Liver (tissue), 9 donors: Measurements from ENCODE around the gene TTC38. TPM values are rescaled to one million over a fixed set of nuclear protein-coding genes. Genes with fewer than 3 reads are reported as not detected.

Experiments used
- DNase-seq: peaks from one replicate; pipeline ENCODE4 v3.0.0-alpha.2; 2017; ENCODE audit warnings: low spot score
- H3K27ac ChIP-seq, 2 donors: one replicate each; pipeline ENCODE4 v1.7.0; 2013; ENCODE audit warnings: inconsistent platforms in 2 of 2, low read length in 2 of 2, control low read depth in 1 of 2, low read depth in 1 of 2, mild to moderate bottlenecking in 1 of 2
- H3K27me3 ChIP-seq, 4 donors: one replicate each; pipeline versions ENCODE4 v1.6.1 to v1.7.0; 2013; ENCODE audit warnings: low read length in 3 of 4, inconsistent platforms in 1 of 4, mild to moderate bottlenecking in 1 of 4, moderate library complexity in 1 of 4; ENCODE audit not compliant: control insufficient read depth in 4 of 4, insufficient read depth in 4 of 4
- H3K36me3 ChIP-seq, 4 donors: one replicate each; pipeline versions ENCODE4 v1.6.1 to v1.7.0; 2013; ENCODE audit warnings: low read length in 3 of 4, mild to moderate bottlenecking in 3 of 4, low read depth in 1 of 4, moderate library complexity in 1 of 4; ENCODE audit not compliant: control insufficient read depth in 4 of 4, insufficient read depth in 3 of 4
- H3K4me1 ChIP-seq, 4 donors: one replicate each; pipeline versions ENCODE4 v1.6.1 to v1.7.0; 2013; ENCODE audit warnings: low read length in 3 of 4, mild to moderate bottlenecking in 3 of 4, moderate library complexity in 1 of 4; ENCODE audit not compliant: control insufficient read depth in 4 of 4, insufficient read depth in 4 of 4
- H3K4me3 ChIP-seq, 3 donors: one replicate each; pipeline versions ENCODE4 v1.6.1 to v1.7.0; 2013; ENCODE audit warnings: low read length in 3 of 3, control low read depth in 1 of 3, low read depth in 1 of 3, mild to moderate bottlenecking in 1 of 3
- H3K9ac ChIP-seq, 2 donors: one replicate each; pipeline ENCODE4 v1.7.0; 2013; ENCODE audit warnings: low read length in 2 of 2, mild to moderate bottlenecking in 2 of 2, moderate library complexity in 2 of 2, control low read depth in 1 of 2, low read depth in 1 of 2
- H3K9me3 ChIP-seq, 4 donors: one replicate each; pipeline versions ENCODE4 v1.6.1 to v1.7.0; 2013; ENCODE audit warnings: low read length in 3 of 4; ENCODE audit not compliant: control insufficient read depth in 4 of 4
- GABPA ChIP-seq, 2 donors: IDR thresholded peaks in 1 of 2; conservative IDR thresholded peaks in 1 of 2; 2 replicates each; pipeline ENCODE4 v1.6.1; 2016; ENCODE audit warnings: antibody characterized with exemption in 2 of 2, mild to moderate bottlenecking in 1 of 2, moderate library complexity in 1 of 2
- HNF4G ChIP-seq: IDR thresholded peaks from 2 replicates; pipeline ENCODE4 v1.6.1; 2016; ENCODE audit warnings: antibody characterized with exemption
- NR2F2 ChIP-seq: IDR thresholded peaks from 2 replicates; pipeline ENCODE4 v1.6.1; 2016; ENCODE audit warnings: antibody characterized with exemption
- RAD21 ChIP-seq, 2 donors: IDR thresholded peaks; 2 replicates each; pipeline ENCODE4 v1.6.1; 2016; ENCODE audit warnings: antibody characterized with exemption in 2 of 2, mild to moderate bottlenecking in 2 of 2
- SP1 ChIP-seq: IDR thresholded peaks from 2 replicates; pipeline ENCODE4 v1.6.1; 2018; ENCODE audit warnings: antibody characterized with exemption, mild to moderate bottlenecking
- TAF1 ChIP-seq: conservative IDR thresholded peaks from 2 replicates; pipeline ENCODE4 v1.6.1; 2016; ENCODE audit warnings: antibody characterized with exemption, mild to moderate bottlenecking
- WGBS: extraction: QIAGEN DNeasy Blood & Tissue Kit; methylation state at CpG from one replicate; pipeline ENCODE4 v1.1.7; 2013; 5-methylcytosine and 5-hydroxymethylcytosine counted together
- polyA plus RNA-seq, 2 donors: library from polyadenylated mRNA; stranded (reverse) in 1 of 2; unstranded in 1 of 2; fragments of 200-250 nt in 1 of 2; fragments of >200 nt in 1 of 2; fragmentation: Nextera tagmentation in 1 of 2; extraction: Ambion mirVana in 1 of 2; gene quantifications; one replicate each; pipeline versions ENCODE4 v1.2.1 to v1.2.3, GENCODE V29; 2013 to 2015
- total RNA-seq, 2 donors: library from RNA; depleted of rRNA; stranded (reverse); fragments of >200 nt; gene quantifications; one replicate each; pipeline ENCODE4 v1.2.3, GENCODE V29; 2014
- TF ChIP-seq, protein P1 (sequence below): IDR thresholded peaks from 2 replicates; pipeline ENCODE4 v1.6.1; 2016; ENCODE audit warnings: antibody characterized with exemption, mild to moderate bottlenecking
- TF ChIP-seq, protein P2 (sequence below): IDR thresholded peaks from 2 replicates; pipeline ENCODE4 v1.6.1; 2016; ENCODE audit warnings: antibody characterized with exemption
- TF ChIP-seq, protein P3 (sequence below): fragments of 150-350 bp; IDR thresholded peaks from 2 replicates; pipeline ENCODE4 v1.5.1; 2017; ENCODE audit warnings: improper control_type of control experiment, low read depth, low read length; ENCODE audit not compliant: missing input control
- TF ChIP-seq, protein P4 (sequence below): IDR thresholded peaks from 2 replicates; pipeline ENCODE4 v1.6.1; 2016; ENCODE audit warnings: antibody characterized with exemption
- donor health status: healthy.
- donor health status: healthy.
- donor health status: healthy.
- donor health status: healthy.
- donor health status: healthy.

The TTC38 gene
- total and polyA plus RNA-seq, 4 donors: 63.9 to 389 (median 128) TPM

DNA sequence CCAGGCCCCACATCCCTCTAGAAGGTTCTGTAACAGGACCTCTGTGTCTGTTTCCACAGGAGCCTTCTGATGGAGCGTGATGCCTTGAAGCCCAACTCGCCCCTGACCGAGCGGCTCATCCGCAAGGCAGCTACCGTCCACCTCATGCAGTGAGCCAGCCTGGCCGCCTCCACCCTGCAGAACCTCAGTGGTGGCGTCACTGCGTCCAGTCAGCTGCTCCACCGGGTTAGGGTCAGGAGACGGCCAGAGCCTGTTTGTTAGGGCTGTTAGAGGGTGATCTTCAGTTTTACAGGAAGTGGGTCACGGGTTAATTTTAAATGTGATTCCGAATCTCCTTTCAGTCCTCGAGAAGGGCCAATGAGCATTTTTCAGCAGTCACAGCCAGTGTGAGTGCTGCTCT, 24.9 kb downstream of the TTC38 start:
- Histone ChIP-seq H3K4me1 (peaks cover 7 to 31% (median 18%) of the 10 kb centered on the region in 4 donors), H3K27me3 (no peaks in the 10 kb centered on the region), H3K4me3 (no peak overlapping the region), H3K9me3 (no peaks in the 10 kb centered on the region), H3K36me3 (peaks cover 19 to 55% (median 39%) of the 10 kb centered on the region in 4 donors), H3K9ac (no peak overlapping the region), H3K27ac (peak overlapping the region in 1 of 2 donors; percentile 26)
- TF ChIP-seq, protein P1, sequence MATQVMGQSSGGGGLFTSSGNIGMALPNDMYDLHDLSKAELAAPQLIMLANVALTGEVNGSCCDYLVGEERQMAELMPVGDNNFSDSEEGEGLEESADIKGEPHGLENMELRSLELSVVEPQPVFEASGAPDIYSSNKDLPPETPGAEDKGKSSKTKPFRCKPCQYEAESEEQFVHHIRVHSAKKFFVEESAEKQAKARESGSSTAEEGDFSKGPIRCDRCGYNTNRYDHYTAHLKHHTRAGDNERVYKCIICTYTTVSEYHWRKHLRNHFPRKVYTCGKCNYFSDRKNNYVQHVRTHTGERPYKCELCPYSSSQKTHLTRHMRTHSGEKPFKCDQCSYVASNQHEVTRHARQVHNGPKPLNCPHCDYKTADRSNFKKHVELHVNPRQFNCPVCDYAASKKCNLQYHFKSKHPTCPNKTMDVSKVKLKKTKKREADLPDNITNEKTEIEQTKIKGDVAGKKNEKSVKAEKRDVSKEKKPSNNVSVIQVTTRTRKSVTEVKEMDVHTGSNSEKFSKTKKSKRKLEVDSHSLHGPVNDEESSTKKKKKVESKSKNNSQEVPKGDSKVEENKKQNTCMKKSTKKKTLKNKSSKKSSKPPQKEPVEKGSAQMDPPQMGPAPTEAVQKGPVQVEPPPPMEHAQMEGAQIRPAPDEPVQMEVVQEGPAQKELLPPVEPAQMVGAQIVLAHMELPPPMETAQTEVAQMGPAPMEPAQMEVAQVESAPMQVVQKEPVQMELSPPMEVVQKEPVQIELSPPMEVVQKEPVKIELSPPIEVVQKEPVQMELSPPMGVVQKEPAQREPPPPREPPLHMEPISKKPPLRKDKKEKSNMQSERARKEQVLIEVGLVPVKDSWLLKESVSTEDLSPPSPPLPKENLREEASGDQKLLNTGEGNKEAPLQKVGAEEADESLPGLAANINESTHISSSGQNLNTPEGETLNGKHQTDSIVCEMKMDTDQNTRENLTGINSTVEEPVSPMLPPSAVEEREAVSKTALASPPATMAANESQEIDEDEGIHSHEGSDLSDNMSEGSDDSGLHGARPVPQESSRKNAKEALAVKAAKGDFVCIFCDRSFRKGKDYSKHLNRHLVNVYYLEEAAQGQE: no peak
- TF ChIP-seq NR2F2: no peak
- TF ChIP-seq, protein P2, sequence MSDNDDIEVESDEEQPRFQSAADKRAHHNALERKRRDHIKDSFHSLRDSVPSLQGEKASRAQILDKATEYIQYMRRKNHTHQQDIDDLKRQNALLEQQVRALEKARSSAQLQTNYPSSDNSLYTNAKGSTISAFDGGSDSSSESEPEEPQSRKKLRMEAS: no peak
- no peak for TF ChIP-seq GABPA (IDR thresholded peaks at IDR 0.05 in 1 of 2, conservative IDR thresholded peaks at IDR 0.05 in 1 of 2)
- TF ChIP-seq, protein P3, sequence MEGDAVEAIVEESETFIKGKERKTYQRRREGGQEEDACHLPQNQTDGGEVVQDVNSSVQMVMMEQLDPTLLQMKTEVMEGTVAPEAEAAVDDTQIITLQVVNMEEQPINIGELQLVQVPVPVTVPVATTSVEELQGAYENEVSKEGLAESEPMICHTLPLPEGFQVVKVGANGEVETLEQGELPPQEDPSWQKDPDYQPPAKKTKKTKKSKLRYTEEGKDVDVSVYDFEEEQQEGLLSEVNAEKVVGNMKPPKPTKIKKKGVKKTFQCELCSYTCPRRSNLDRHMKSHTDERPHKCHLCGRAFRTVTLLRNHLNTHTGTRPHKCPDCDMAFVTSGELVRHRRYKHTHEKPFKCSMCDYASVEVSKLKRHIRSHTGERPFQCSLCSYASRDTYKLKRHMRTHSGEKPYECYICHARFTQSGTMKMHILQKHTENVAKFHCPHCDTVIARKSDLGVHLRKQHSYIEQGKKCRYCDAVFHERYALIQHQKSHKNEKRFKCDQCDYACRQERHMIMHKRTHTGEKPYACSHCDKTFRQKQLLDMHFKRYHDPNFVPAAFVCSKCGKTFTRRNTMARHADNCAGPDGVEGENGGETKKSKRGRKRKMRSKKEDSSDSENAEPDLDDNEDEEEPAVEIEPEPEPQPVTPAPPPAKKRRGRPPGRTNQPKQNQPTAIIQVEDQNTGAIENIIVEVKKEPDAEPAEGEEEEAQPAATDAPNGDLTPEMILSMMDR: no peak
- no peak for TF ChIP-seq RAD21 (IDR thresholded peaks at IDR 0.05)
- DNase-seq: no peak
- WGBS: 88% methylated on average over 14 of the region's 14 CpGs

DNA sequence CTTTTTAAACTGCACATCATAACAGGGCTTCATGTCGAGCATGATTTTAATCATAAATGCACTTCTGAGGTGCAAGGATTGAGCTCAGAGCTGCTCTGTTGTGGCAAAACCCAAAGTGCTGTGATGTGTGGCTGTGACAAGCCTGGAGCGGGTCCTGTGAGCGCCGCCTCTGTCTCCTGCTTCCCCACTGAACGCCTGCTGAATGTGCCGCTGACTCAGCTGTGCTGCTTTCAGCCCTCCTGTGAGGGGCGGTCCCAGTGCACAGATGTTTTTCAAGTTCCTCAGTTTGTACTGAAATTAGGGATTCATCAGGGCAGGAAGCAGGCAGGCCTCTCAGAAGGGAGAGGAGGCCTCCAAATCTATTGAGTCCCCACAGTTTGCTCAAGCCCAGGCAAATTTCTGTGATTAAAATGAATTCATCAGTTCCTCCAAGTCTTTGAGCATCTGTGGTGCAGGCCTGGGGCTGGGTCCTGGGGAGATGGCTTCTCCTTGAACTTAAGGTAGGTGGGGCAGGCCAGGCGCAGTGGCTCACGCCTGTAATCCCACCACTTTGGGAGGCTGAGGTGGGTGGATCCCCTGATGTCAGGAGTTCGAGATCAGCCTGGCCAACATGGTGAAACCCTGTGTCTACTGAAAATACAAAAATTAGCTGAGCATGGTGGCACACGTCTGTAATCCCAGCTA, 25.9 kb downstream of the TTC38 start:
- Histone ChIP-seq H3K9ac (no peak overlapping the region), H3K4me3 (no peak overlapping the region), H3K27me3 (no peaks in the 10 kb centered on the region), H3K4me1 (peaks cover 7 to 30% (median 16%) of the 10 kb centered on the region in 4 donors), H3K36me3 (peaks cover 10 to 45% (median 34%) of the 10 kb centered on the region in 4 donors), H3K9me3 (no peaks in the 10 kb centered on the region), H3K27ac (peak overlapping the region in 1 of 2 donors; percentile 26)
- TF ChIP-seq GABPA (IDR thresholded peaks at IDR 0.05 in 1 of 2, conservative IDR thresholded peaks at IDR 0.05 in 1 of 2) (no peak), SP1 (no peak), TAF1 (no peak), NR2F2 (no peak), HNF4G (no peak)
- TF ChIP-seq, protein P2: no peak
- TF ChIP-seq, protein P4, sequence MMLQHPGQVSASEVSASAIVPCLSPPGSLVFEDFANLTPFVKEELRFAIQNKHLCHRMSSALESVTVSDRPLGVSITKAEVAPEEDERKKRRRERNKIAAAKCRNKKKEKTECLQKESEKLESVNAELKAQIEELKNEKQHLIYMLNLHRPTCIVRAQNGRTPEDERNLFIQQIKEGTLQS: no peak
- no peak for DNase-seq
- 86% methylated on average over 11 of the region's 11 CpGs for WGBS
